ENCODE results near the gene TREML4.

GRCh38 chr6:41247288-41247865 is 19.2 kb downstream of the TREML4 start:
- TF ChIP-seq POLR2A (IDR thresholded peaks at IDR 0.05) = no peak
- no peak for TF ChIP-seq CTCF (IDR thresholded peaks at IDR 0.05)
- no peak for TF ChIP-seq POLR2AphosphoS5 (IDR thresholded peaks at IDR 0.05)

Measured in transverse colon (tissue), 4 donors.